Skeletal muscle cell (primary cell): ENCODE results near the gene MDP1.
"Not testable (repeated sequence)": the region's sequence is repeated elsewhere in the genome, so short reads cannot be mapped to it uniquely, and the experiment has no call there.

Experiments
- DNase-seq: peaks from one replicate; pipeline ENCODE4 v3.0.0-alpha.2; 2010; ENCODE audit warnings: low read depth
- H3K4me3 ChIP-seq: 2 replicates; pipeline ENCODE4 v1.5.1; 2011; ENCODE audit warnings: low read depth, mild to moderate bottlenecking, control low read depth, low read length, moderate library complexity

The MDP1 gene

GRCh38 chr14:24233538-24233866 lies 17.6 kb upstream of the MDP1 start:
- DNase-seq: no peak
- peak overlapping the region; percentile 90 for H3K4me3 ChIP-seq

DNA sequence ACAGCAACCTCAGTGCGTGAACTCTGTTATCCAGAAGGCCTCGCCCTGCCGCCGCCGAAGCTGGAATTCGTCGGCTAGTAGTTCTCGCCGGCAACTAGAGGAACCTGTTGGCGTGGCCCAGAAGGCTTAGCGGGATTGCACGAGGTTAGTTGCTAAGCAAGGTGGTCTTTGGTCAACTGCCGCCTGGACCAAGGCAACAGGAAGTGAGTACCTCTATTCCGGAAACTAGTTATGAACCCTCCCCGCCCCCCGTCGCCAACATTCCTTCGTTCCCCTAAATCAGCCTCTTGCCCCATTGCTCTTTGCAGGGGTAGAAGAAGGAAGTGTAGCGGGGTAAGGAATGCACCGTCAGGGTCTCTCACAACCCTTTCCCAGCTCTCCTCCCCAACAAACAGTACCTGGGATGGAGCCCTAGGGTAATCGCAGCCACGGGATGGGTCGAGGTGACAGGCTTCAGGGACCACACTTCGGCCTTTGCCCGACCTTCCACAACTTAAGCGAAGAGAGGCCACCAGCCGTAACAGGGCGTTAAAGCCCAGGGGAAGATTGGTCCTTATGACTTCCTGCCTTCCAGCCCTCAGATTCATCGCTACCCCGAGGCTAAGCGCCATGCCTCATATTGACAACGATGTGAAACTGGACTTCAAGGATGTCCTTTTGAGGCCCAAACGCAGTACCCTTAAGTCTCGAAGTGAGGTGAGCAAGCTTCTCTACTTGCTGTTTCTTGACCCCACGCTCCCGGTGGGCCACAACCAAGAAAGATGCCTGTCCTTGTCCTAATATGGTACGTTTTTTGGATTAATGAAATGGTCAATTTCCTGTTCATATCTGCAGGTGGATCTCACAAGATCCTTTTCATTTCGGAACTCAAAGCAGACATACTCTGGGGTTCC lies 17.0 kb upstream of the MDP1 start, which contains the start of gene GMPR2:
Gene GMPR2 (plus strand): TSS at position 285 of the 893 bp plus-strand sequence. CDS start 325 bp downstream, at position 610.
- peak within 1 kb of the TSS; percentile 90 for H3K4me3 ChIP-seq
- no peak for DNase-seq

DNA sequence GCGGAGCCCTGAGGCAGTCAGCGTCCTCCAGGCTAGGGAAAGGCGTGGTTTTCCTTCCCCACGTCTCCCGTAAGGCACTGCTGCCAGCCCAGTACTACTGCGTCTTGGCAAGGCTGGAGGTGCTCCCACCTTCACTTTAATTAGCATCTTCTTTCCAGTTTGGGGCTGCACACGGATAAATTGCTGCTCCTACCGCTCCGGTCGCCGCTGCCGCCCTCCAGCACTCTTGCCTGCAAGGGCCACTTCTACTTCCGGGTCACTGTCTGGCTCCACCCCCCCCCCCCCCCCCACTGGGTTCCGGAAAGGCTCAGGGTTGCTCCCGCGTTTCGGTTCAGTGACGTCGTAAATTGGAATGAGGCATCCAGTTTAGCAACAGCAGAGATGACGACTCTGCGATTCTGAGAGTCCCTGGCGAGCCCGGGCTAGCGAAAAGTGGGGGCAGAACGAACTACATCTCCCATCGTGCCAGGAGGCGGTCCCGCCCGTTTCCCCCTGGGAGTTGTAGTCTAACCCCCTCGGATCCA lies 16.3 kb upstream of the MDP1 start, which contains the start of gene NEDD8:
Gene NEDD8 (minus strand): TSS at position 247 of the 524 bp plus-strand sequence. CDS start 100 bp downstream, at position 147.
- H3K4me3 ChIP-seq: peak within 1 kb of the TSS; percentile 90
- peak; percentile 92 for DNase-seq

DNA sequence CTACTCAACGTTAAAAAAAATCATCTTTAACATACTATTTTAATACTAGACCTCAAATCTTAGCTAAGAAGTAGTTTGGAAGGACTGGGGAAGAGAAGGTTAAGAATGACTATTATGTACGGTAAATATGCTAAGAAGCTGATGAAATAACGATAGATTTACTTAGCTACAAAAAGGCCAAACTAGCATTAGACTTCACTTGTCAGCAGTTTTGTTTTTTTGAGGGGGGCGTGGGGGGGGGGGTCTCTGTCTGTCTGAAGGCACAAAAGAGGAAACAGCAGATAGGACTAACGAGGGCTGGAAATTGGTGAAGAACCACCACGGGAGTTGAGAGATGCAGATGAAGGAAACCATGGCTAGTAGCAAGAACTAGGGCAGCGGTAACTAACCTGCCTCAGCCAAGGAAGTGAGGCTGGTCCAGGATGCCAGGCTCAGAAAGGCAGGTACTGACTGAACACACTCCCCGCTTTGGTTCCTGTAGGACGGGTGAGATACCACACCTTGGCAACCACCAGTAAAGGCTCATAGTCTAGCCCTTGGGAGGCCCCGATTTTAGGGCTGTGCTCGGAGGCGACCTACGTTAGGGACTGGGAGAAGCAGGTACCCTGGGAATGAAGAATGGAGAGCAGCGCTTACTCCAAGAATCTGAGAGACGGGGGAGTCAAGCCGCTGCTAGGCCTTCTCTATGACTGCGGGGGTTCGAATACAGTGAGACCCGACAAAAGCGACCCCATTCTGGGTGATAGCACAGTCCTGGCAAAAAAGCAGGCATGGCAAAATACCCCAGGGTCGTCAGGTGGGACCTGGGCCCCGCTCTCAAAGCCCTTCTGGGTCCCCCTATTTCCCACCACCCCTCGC lies 15.6 kb upstream of the MDP1 start:
- peak overlapping the region; percentile 90 for H3K4me3 ChIP-seq
- DNase-seq: no peak

DNA sequence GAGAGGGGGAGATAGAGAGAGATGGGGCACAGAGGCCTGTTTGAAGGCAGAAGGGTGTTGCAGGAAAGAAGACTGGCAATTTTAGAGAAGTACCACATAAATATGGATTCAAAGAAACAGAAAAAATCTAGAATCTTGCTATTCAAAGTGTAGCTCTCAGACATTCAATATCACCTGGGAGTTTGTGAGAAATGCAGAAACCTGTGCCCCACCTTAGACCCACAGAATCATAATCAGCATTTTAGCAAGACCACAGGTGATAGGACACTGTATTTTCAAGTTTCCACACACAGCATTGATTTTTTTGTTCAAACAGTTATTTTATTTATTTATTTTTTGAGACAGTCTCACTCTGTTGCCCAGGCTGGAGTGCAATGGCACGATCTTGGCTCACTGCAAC lies 13.0 kb upstream of the MDP1 start:
- DNase-seq: no peak
- H3K4me3 ChIP-seq: no peak overlapping the region

- H3K4me3 ChIP-seq: no peak overlapping the region
- DNase-seq: no peak
These were observed 10.6 kb upstream of the MDP1 start for GRCh38 chr14:24226473-24226872.

- DNase-seq: peak; percentile 33
- no peak overlapping the region for H3K4me3 ChIP-seq
These were observed 8.8 kb upstream of the MDP1 start for GRCh38 chr14:24224618-24225071.

DNA sequence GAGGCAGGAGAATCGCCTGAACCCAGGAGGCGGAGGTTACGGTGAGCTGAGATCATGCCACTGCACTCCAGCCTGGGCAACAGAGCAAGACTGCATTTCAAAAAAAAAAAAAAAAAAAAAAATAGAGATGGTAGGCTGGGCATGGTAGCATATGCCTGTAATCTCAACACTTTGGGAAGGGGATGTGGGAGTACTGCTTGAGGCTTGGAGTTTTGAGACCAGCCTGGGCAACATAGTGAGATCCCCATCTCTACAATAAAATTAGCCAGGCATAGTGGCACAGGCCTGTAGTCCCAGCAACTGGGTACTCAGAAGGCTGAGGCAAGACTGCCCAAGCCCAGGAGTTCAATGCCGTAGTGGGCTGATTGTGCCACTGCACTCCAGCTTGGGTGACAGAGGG lies 7.1 kb upstream of the MDP1 start:
- DNase-seq: not testable (repeated sequence)

DNA sequence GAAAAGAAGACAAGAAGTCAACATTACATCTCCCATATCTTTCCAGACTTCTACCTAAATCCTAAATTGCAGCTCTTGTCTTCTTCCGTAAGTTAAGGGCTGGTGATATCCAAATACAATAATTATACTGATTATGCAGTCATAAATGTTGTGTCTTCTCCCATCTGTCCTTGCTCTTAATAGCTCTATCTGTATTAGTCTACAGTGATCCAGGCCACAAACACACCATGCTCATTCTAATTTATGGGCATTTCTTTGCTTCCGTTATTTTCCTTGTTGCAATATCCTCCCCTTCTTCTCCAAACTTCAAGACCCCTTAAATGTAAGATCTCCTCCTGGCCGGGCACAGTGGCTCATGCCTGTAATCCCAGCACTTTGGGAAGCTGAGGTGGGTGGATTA lies 3.7 kb upstream of the MDP1 start:
- no peak for DNase-seq
- no peak overlapping the region for H3K4me3 ChIP-seq

More for the DNA sequence above, 7.1 kb upstream of the MDP1 start:
- H3K4me3 ChIP-seq: not testable (repeated sequence)

- DNase-seq: no peak
- H3K4me3 ChIP-seq: no peak overlapping the region
These were observed 3.2 kb upstream of the MDP1 start for GRCh38 chr14:24219080-24219479.

DNA sequence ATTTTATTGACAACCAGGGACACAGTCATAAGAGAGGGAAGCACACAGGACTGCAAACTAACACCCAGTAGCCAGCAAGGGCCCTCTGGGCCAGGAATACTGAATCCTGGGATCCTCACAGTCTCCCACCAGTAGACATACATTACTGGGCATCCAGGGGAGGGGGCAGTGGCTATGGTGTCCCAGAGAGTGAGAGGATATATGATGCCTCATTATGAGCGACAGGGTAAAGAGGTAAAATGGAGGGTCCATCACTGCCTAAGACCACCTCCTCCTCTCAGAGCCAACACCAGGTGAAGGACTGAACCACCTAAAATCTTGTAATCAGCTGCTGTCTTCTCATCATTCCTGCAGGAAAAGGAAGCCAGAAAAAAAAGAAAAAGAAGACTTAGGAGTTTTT lies 1.0 kb upstream of the MDP1 start:
- H3K4me3 ChIP-seq, DNase-seq: not testable (repeated sequence)

- H3K4me3 ChIP-seq: peak overlapping the region; percentile 77
These were observed 456 bp upstream of the MDP1 start for GRCh38 chr14:24216345-24216699.

DNA sequence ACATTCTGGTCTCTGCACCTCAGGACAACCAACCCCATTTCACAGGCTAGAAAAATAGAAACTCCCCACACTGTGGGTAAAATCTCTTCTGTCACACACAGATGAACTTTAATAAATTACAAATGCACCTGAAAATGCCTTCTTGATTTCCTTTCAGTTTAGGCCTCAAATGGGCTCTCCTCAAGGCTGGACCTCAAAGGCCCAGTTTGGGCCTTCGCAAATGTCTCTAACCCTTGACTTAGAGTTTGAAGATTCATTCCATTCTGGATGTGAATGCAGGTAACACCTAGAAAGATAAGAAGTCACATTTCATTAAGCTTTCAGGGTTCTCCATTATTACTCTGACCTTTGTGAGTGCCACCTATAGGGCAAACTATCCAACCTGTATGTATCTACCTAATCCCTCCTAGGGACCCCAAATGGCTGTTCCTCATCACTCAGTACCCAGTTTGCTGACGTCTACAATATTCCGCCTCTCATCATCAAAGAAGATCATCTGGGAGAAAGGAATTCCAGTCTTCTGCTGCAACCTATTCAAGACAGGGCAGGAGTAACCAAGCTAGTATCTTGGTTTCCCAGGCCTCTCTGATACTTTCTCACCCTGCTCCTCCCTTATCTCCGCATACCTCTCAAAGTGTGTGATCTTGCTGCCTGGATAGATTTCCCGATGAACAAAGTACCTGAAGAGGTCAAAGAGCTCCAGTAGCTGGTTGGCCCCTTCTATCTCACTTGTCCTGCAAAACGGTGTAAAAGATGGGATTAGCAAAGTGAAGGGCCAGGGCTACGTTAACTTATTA lies 1.8 kb downstream of the MDP1 start:
- DNase-seq: no peak
- peak overlapping the region; percentile 71 for H3K4me3 ChIP-seq

More at GRCh38 chr14:24216345-24216699, 456 bp upstream of the MDP1 start:
- DNase-seq: no peak

DNA sequence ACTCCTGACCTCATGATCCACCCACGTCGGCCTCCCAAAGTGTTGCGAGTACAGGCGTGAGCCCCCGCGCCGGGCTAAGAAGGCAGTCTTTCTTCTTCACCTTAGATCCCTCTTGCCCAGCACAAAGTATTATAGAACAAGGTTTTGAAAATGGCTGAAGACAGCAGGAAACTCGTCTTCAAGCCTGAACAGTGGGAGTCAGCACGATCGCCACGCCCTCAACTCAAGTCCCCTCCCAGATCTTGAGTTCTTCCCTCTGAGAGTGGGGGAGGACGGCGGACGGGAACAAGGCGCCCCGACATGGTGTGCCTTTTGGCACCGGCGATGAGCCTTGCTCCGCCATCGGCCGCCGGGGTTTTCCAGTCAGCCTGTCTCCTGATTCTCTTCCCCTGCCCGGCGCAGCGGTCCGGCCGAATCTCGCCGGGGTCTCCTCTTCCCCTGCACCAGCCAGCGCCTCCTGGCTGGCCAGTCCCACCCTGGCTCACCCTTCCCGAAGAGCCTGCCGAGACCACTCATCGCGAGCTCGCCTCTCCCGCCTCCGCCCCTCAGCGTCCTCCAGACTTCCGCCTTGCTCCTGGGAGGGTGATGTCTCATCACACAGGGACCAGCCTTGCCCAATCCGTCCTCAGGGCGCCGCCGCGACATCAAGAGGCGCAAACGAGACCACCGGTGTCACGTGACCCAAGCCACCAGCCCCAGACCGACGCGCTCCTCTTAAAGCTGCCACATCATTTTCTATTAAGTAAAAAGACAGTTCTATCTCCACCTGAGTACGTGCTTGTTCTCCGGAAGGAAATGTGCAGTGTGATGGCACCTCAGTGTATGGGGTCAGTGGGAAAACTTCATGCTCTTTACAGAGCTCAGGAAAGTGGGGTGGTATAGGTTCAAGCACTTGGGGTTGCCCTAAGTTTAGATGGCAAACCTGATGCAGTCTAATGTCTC lies 2.7 kb downstream of the MDP1 start, which contains the start of gene CHMP4A:
Gene CHMP4A (minus strand): TSS at position 565 of the 942 bp plus-strand sequence. CDS start 49 bp downstream, at position 516.
- DNase-seq: peak; percentile 97
- H3K4me3 ChIP-seq: peak within 1 kb of the TSS; percentile 71

DNA sequence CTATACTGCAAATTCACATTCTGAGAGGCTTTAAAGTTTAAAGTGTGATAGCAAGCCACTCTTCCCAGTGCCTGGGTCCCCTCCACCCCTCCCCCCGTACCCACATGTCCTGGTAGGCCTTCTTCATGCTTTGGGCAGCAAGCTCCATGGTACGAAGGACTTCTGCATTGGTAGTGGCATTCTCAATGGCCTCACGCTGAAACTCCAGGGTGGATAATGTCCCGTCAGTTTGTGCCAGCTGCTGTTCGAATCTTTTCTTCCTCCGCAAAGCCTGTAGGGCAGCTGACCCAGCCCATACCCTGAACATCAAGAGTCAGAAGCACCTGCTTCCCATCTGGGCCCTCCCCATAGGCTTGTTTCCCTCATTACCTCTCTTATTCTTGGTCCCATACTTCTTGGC lies 4.6 kb downstream of the MDP1 start:
- no peak overlapping the region for H3K4me3 ChIP-seq
- DNase-seq: no peak

GRCh38 chr14:24207625-24208024 lies 8.2 kb downstream of the MDP1 start:
- no peak overlapping the region for H3K4me3 ChIP-seq
- no peak for DNase-seq

DNA sequence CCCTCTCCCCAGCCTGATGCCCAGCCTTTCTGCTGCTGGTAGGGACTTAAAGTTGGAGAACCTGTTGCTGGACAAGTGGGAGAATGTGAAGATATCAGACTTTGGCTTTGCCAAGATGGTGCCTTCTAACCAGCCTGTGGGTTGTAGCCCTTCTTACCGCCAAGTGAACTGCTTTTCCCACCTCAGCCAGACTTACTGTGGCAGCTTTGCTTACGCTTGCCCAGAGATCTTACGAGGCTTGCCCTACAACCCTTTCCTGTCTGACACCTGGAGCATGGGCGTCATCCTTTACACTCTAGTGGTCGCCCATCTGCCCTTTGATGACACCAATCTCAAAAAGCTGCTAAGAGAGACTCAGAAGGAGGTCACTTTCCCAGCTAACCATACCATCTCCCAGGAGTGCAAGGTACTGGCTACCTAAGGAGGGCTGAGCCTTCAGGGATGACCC lies 8.7 kb downstream of the MDP1 start:
- DNase-seq: no peak
- no peak overlapping the region for H3K4me3 ChIP-seq
